H9 (cell line): Measurements from ENCODE around the gene TMEM116. TPM values are rescaled to one million over a fixed set of nuclear protein-coding genes. Genes with fewer than 3 reads are reported as not detected.

Experiments used
- DNase-seq: peaks from one replicate; pipeline ENCODE4 v3.0.0-alpha.2; 2017
- H2AFZ ChIP-seq: one replicate; pipeline ENCODE4 v1.6.1; 2013; ENCODE audit warnings: mild to moderate bottlenecking, low read length, control low read depth, moderate library complexity
- H2AK5ac ChIP-seq: 2 replicates; pipeline ENCODE4 v1.6.1; 2013; ENCODE audit warnings: low read length, control low read depth, mixed read lengths; ENCODE audit not compliant: insufficient read length
- H2BK120ac ChIP-seq: one replicate; pipeline ENCODE4 v1.6.1; 2013; ENCODE audit warnings: low read depth, mild to moderate bottlenecking, low read length, control low read depth, inconsistent platforms; ENCODE audit not compliant: poor library complexity, severe bottlenecking
- H2BK12ac ChIP-seq: 2 replicates; pipeline ENCODE4 v1.6.1; 2013; ENCODE audit warnings: low read length, control low read depth, mixed read lengths, low read depth; ENCODE audit not compliant: insufficient read length
- H2BK15ac ChIP-seq: 2 replicates; pipeline ENCODE4 v1.6.1; 2013; ENCODE audit warnings: low read depth, low read length, control low read depth
- H2BK20ac ChIP-seq: one replicate; pipeline ENCODE4 v1.6.1; 2013; ENCODE audit warnings: low read depth, mild to moderate bottlenecking, low read length, control low read depth, inconsistent platforms; ENCODE audit not compliant: poor library complexity, severe bottlenecking
- H2BK5ac ChIP-seq: 2 replicates; pipeline ENCODE4 v1.6.1; 2013; ENCODE audit warnings: low read length, control low read depth, mixed read lengths; ENCODE audit not compliant: insufficient read length
- H3K14ac ChIP-seq: 2 replicates; pipeline ENCODE4 v1.6.1; 2013; ENCODE audit warnings: low read length, control low read depth; ENCODE audit not compliant: insufficient read depth
- H3K18ac ChIP-seq: 2 replicates; pipeline ENCODE4 v1.6.1; 2013; ENCODE audit warnings: low read depth, mild to moderate bottlenecking, mixed read lengths, low read length, control low read depth; ENCODE audit not compliant: insufficient read length
- H3K23ac ChIP-seq: 2 replicates; pipeline ENCODE4 v1.6.1; 2013; ENCODE audit warnings: low read length, control low read depth, mixed read lengths, low read depth; ENCODE audit not compliant: insufficient read length
- H3K23me2 ChIP-seq: 2 replicates; pipeline ENCODE4 v1.6.1; 2013; ENCODE audit warnings: low read depth, mild to moderate bottlenecking, mixed read lengths, low read length, control low read depth; ENCODE audit not compliant: insufficient read length, poor library complexity, severe bottlenecking
- H3K27ac ChIP-seq: 2 replicates; pipeline ENCODE4 v1.5.1; 2013; ENCODE audit warnings: low read length, control low read depth, mixed read lengths, low read depth; ENCODE audit not compliant: insufficient read length
- H3K27me3 ChIP-seq: 2 replicates; pipeline ENCODE4 v1.6.1; 2013; ENCODE audit warnings: low read length, control low read depth, inconsistent platforms; ENCODE audit not compliant: insufficient read depth
- H3K4ac ChIP-seq: 2 replicates; pipeline ENCODE4 v1.6.1; 2013; ENCODE audit warnings: low read depth, mild to moderate bottlenecking, control low read depth, inconsistent platforms, low read length, moderate library complexity
- H3K4me1 ChIP-seq: 2 replicates; pipeline ENCODE4 v1.6.1; 2013; ENCODE audit warnings: low read length, control low read depth, inconsistent platforms; ENCODE audit not compliant: insufficient read depth
- H3K4me2 ChIP-seq: 2 replicates; pipeline ENCODE4 v1.6.1; 2013; ENCODE audit warnings: low read length, control low read depth, mixed read lengths; ENCODE audit not compliant: insufficient read length, insufficient read depth
- H3K56ac ChIP-seq: 2 replicates; pipeline ENCODE4 v1.6.1; 2013; ENCODE audit warnings: low read depth, mild to moderate bottlenecking, mixed read lengths, low read length, control low read depth; ENCODE audit not compliant: insufficient read length
- H3K79me1 ChIP-seq: 2 replicates; pipeline ENCODE4 v1.6.1; 2013; ENCODE audit warnings: low read depth, mild to moderate bottlenecking, moderate library complexity, low read length, control low read depth, inconsistent platforms; ENCODE audit not compliant: insufficient read depth, poor library complexity, severe bottlenecking
- H3K79me2 ChIP-seq: 2 replicates; pipeline ENCODE4 v1.6.1; 2013; ENCODE audit warnings: low read length, control low read depth, inconsistent platforms; ENCODE audit not compliant: insufficient read depth
- H3K9ac ChIP-seq: 2 replicates; pipeline ENCODE4 v1.6.1; 2013; ENCODE audit warnings: low read length, control low read depth, mixed read lengths; ENCODE audit not compliant: insufficient read length; ENCODE audit errors: extremely low read depth
- H3K9me3 ChIP-seq: one replicate; pipeline ENCODE4 v1.6.1; 2013; ENCODE audit warnings: low read depth, low read length, inconsistent platforms; ENCODE audit not compliant: control insufficient read depth
- H3T11ph ChIP-seq: one replicate; pipeline ENCODE4 v1.6.1; 2013; ENCODE audit warnings: mild to moderate bottlenecking, low read length, control low read depth, inconsistent platforms
- H4K20me1 ChIP-seq: one replicate; pipeline ENCODE4 v1.6.1; 2013; ENCODE audit not compliant: control insufficient read depth, insufficient read length, insufficient read depth
- H4K5ac ChIP-seq: 2 replicates; pipeline ENCODE4 v1.6.1; 2013; ENCODE audit warnings: low read depth, mild to moderate bottlenecking, mixed read lengths, low read length, control low read depth; ENCODE audit not compliant: insufficient read length
- H4K8ac ChIP-seq: replicated peaks from 2 replicates; pipeline ENCODE4 v1.6.1; 2013; ENCODE audit warnings: low read length, control low read depth, mixed read lengths, low read depth; ENCODE audit not compliant: insufficient read length
- H4K91ac ChIP-seq: 2 replicates; pipeline ENCODE4 v1.6.1; 2013; ENCODE audit warnings: low read depth, mild to moderate bottlenecking, moderate library complexity, mixed read lengths, low read length, control low read depth; ENCODE audit not compliant: insufficient read length
- H3K27ac Mint-ChIP-seq, 3 experiments: 2 replicates in 2 of 3; 3 replicates in 1 of 3; pipeline ENCODE4 v1.8.0; 2020 to 2021; ENCODE audit warnings: mixed read lengths in 3 of 3, mild to moderate bottlenecking in 1 of 3, moderate library complexity in 1 of 3
- H3K27me3 Mint-ChIP-seq: 2 replicates; pipeline ENCODE4 v1.8.0; 2021; ENCODE audit warnings: low read depth, mild to moderate bottlenecking, moderate library complexity, mixed read lengths
- H3K36me3 Mint-ChIP-seq, 3 experiments: 2 replicates in 2 of 3; 3 replicates in 1 of 3; pipeline ENCODE4 v1.8.0; 2020 to 2021; ENCODE audit warnings: low read depth in 3 of 3, mixed read lengths in 3 of 3; ENCODE audit not compliant: insufficient read depth in 1 of 3
- H3K4me1 Mint-ChIP-seq, 2 experiments: 2 replicates each; pipeline ENCODE4 v1.8.0; 2020; ENCODE audit warnings: mixed read lengths in 2 of 2
- H3K4me3 Mint-ChIP-seq, 2 experiments: 2 replicates in 1 of 2; 3 replicates in 1 of 2; pipeline ENCODE4 v1.8.0; 2020 to 2021; ENCODE audit warnings: mild to moderate bottlenecking in 2 of 2, mixed read lengths in 2 of 2, moderate library complexity in 1 of 2
- H3K9me3 Mint-ChIP-seq, 2 experiments: 2 replicates in 1 of 2; 3 replicates in 1 of 2; pipeline ENCODE4 v1.8.0; 2020; ENCODE audit warnings: mild to moderate bottlenecking in 2 of 2, mixed read lengths in 2 of 2, moderate library complexity in 1 of 2
- CTCF ChIP-seq: fragments of 200-600 bp; sonication (generic); conservative IDR thresholded peaks from 3 replicates; pipeline ENCODE4 v1.8.0; 2021; ENCODE audit warnings: antibody characterized with exemption, mild to moderate bottlenecking
- WGBS: extraction: QIAGEN DNeasy Blood & Tissue Kit; methylation state at CpG from one replicate; pipeline ENCODE4 v1.1.7; 2013; ENCODE audit warnings: missing lambda C conversion rate, low lambda C conversion rate, mixed read lengths; ENCODE audit not compliant: insufficient read length; ENCODE audit errors: extremely low coverage; 5-methylcytosine and 5-hydroxymethylcytosine counted together
- total RNA-seq: library from RNA; stranded (reverse); gene quantifications from 2 replicates; pipeline ENCODE4 v1.2.1, GENCODE V29; 2021

The TMEM116 gene
- total RNA-seq, 1 experiment from 2014 or later = 10.8 TPM

GRCh38 chr12:111886662-111887545 lies 126.1 kb downstream of the TMEM116 start:
- no peaks in the 10 kb centered on the region for H3K23me2 ChIP-seq
- H3K27me3 ChIP-seq = no peaks in the 10 kb centered on the region
- H2BK12ac ChIP-seq = no peak overlapping the region
- H3K79me2 ChIP-seq = no peaks in the 10 kb centered on the region
- no peak overlapping the region for H3K14ac ChIP-seq
- no peak overlapping the region for H2AK5ac ChIP-seq
- H3K9me3 ChIP-seq = no peaks in the 10 kb centered on the region
- no peak overlapping the region for H2AFZ ChIP-seq
- no CpG with 5 or more reads among the region's 7 CpGs for WGBS
- peaks cover 62 to 91% (median 83%) of the 10 kb centered on the region in 3 experiments; a peak in 6 of 7 replicates for H3K36me3 Mint-ChIP-seq
- DNase-seq = no peak
- peak overlapping the region; percentile 22 to 61 (median 44); a peak in 5 of 7 replicates for H3K27ac Mint-ChIP-seq
- H3K4me1 Mint-ChIP-seq = no peaks in the 10 kb centered on the region
- H4K8ac ChIP-seq = no peak overlapping the region
- no peak overlapping the region for H2BK5ac ChIP-seq
- no peak for TF ChIP-seq CTCF
- no peak overlapping the region for H2BK15ac ChIP-seq
- H3K79me1 ChIP-seq = no peaks in the 10 kb centered on the region
- no peak overlapping the region for H3K27ac ChIP-seq
- no peak overlapping the region for H3T11ph ChIP-seq
- H3K23ac ChIP-seq = no peak overlapping the region
- H3K4ac ChIP-seq = no peak overlapping the region
- H3K18ac ChIP-seq = no peak overlapping the region
- H3K27me3 Mint-ChIP-seq = no peaks in the 10 kb centered on the region
- no peaks in the 10 kb centered on the region for H3K4me1 ChIP-seq
- no peak overlapping the region for H4K91ac ChIP-seq
- no peak overlapping the region for H2BK120ac ChIP-seq
- H4K5ac ChIP-seq = no peak overlapping the region
- no peak overlapping the region for H3K4me2 ChIP-seq
- no peaks in the 10 kb centered on the region for H3K9me3 Mint-ChIP-seq
- H2BK20ac ChIP-seq = no peak overlapping the region
- no peak overlapping the region for H3K56ac ChIP-seq
- H3K9ac ChIP-seq = no peak overlapping the region
- no peak overlapping the region for H3K4me3 Mint-ChIP-seq
- no peaks in the 10 kb centered on the region for H4K20me1 ChIP-seq
